Measurements from ENCODE around the gene ARAP1. TPM values are rescaled to one million over a fixed set of nuclear protein-coding genes. Genes with fewer than 3 reads are reported as not detected.

The ARAP1 gene
- polyA plus RNA-seq, 1 donor from 2014 or later: 3.5 TPM

DNA sequence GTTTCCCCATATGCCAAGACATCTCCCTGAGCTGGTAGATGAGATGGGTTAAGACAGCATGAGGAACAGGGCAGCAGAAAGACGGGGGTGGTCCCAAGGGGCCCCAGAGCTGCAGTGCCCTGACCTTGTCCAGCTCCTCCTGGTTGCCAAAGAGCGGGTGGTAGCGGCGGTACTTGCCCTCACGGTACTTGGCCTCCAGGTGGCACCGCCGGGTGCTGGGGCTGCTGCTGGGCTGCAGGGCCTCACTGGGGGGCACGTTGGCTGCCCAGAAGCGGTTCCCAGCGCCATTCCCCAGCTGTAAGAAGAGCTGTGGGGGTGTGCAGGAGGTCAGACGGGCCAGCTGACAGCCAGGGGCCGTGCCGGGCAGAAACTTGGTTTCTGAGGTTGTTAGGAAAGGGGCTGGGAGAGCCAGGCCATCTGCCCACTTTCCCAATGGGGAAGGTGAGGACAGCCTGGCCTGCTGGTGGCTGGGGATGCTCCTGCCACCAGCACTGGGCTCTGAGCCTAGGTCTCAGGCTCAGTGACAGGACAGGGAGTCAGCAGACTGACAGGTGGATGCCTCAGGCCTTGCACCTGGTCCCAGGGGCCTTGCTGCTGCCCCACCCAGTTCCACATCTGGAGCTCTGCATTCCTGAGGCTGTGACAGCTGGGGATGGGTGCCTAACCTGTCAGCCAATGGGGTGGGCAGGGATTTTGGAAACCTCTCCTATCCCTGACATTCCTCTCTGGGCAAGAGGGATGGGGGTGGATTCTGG is 48.0 kb downstream of the ARAP1 start:
- H3K27ac ChIP-seq (ENCODE audit: low read length): no peak overlapping the region
- H3K9me2 ChIP-seq (ENCODE audit: insufficient read depth, low read length): no peaks in the 10 kb centered on the region
- TF ChIP-seq, protein P1, sequence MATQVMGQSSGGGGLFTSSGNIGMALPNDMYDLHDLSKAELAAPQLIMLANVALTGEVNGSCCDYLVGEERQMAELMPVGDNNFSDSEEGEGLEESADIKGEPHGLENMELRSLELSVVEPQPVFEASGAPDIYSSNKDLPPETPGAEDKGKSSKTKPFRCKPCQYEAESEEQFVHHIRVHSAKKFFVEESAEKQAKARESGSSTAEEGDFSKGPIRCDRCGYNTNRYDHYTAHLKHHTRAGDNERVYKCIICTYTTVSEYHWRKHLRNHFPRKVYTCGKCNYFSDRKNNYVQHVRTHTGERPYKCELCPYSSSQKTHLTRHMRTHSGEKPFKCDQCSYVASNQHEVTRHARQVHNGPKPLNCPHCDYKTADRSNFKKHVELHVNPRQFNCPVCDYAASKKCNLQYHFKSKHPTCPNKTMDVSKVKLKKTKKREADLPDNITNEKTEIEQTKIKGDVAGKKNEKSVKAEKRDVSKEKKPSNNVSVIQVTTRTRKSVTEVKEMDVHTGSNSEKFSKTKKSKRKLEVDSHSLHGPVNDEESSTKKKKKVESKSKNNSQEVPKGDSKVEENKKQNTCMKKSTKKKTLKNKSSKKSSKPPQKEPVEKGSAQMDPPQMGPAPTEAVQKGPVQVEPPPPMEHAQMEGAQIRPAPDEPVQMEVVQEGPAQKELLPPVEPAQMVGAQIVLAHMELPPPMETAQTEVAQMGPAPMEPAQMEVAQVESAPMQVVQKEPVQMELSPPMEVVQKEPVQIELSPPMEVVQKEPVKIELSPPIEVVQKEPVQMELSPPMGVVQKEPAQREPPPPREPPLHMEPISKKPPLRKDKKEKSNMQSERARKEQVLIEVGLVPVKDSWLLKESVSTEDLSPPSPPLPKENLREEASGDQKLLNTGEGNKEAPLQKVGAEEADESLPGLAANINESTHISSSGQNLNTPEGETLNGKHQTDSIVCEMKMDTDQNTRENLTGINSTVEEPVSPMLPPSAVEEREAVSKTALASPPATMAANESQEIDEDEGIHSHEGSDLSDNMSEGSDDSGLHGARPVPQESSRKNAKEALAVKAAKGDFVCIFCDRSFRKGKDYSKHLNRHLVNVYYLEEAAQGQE (IDR thresholded peaks at IDR 0.05; ENCODE audit: borderline replicate concordance): no peak
- no peak for TF ChIP-seq RAD21 (conservative IDR thresholded peaks at IDR 0.05)
- no peaks in the 10 kb centered on the region for H3K27me3 ChIP-seq (ENCODE audit: insufficient read depth, low read depth, low read length)
- H3K4me2 ChIP-seq (ENCODE audit: low read length): no peak overlapping the region
- H2AFZ ChIP-seq (ENCODE audit: low read depth, low read length): no peak overlapping the region
- no peaks in the 10 kb centered on the region for H3K36me3 ChIP-seq (ENCODE audit: insufficient read depth, low read length)
- no peaks in the 10 kb centered on the region for H3K9me3 ChIP-seq (ENCODE audit: low read length)
- H3K4me3 ChIP-seq (ENCODE audit: low read length): no peak overlapping the region
- H3K79me2 ChIP-seq (replicated peaks; ENCODE audit: insufficient read depth, low read length): no peaks in the 10 kb centered on the region
- no peaks in the 10 kb centered on the region for H3F3A ChIP-seq (ENCODE audit: insufficient read depth, low read length, poor library complexity, severe bottlenecking)
- H4K20me1 ChIP-seq (ENCODE audit: insufficient read depth): no peaks in the 10 kb centered on the region
- H3K9ac ChIP-seq (ENCODE audit: low read length): no peak overlapping the region

DNA sequence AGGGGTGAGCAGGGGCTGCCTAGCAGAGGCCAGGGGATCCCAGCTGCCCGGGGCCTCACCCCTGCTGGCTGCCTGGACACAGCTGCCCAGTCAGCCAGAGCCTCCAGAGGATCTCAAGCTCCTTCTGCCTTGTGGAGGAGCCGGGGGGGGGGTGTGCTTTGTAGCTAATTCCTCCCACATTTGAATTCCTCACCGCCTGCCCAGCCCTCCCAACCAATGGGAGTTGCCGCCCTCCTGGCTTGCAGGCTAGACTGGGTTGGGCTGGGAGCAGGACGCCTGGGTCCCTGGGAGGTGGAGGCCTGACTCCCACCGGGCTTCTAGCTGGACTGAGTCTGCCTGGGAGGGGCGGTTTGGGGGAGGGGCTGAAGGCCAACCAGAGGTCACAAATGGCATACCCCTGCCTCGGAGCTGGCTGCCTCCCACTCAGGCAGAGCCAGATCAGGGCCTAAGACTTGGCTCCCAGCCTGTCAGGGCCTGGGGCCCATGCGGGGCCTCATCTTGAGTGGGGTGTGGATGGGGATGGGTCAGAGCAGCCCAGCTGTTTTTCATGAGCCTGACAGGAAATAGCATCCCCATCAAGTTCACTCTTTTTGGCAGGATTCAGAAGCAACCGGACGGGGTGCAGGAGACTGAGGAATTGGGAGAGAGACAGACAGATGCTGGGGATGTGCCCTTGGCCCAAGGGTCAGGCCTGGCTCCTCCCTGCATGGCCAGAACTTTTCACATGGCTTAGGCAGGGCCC is 48.8 kb downstream of the ARAP1 start:
- Histone ChIP-seq H2AFZ (ENCODE audit: low read depth, low read length) (no peak overlapping the region), H3K9ac (ENCODE audit: low read length) (no peak overlapping the region), H3K27me3 (ENCODE audit: insufficient read depth, low read depth, low read length) (no peaks in the 10 kb centered on the region), H3F3A (ENCODE audit: insufficient read depth, low read length, poor library complexity, severe bottlenecking) (no peaks in the 10 kb centered on the region), H3K4me3 (ENCODE audit: low read length) (no peak overlapping the region), H3K9me3 (ENCODE audit: low read length) (no peaks in the 10 kb centered on the region), H4K20me1 (ENCODE audit: insufficient read depth) (no peaks in the 10 kb centered on the region), H3K79me2 (replicated peaks; ENCODE audit: insufficient read depth, low read length) (no peaks in the 10 kb centered on the region), H3K9me2 (ENCODE audit: insufficient read depth, low read length) (no peaks in the 10 kb centered on the region), H3K36me3 (ENCODE audit: insufficient read depth, low read length) (no peaks in the 10 kb centered on the region), H3K4me2 (ENCODE audit: low read length) (no peak overlapping the region), H3K27ac (ENCODE audit: low read length) (no peak overlapping the region)
- TF ChIP-seq EP300 (conservative IDR thresholded peaks at IDR 0.05; ENCODE audit: poor library complexity, severe bottlenecking) (no peak), MXI1 (conservative IDR thresholded peaks at IDR 0.05; ENCODE audit: poor library complexity, severe bottlenecking) (no peak), SMC3 (conservative IDR thresholded peaks at IDR 0.05; ENCODE audit: poor library complexity) (no peak), POLR2AphosphoS5 (IDR thresholded peaks at IDR 0.05) (no peak), TAF1 (IDR thresholded peaks at IDR 0.05; ENCODE audit: low read depth) (no peak), EZH2 (IDR thresholded peaks at IDR 0.05; ENCODE audit: borderline replicate concordance, insufficient read depth, low read length, poor library complexity, severe bottlenecking) (no peak), RAD21 (conservative IDR thresholded peaks at IDR 0.05) (no peak)
- TF ChIP-seq, protein P1 (IDR thresholded peaks at IDR 0.05; ENCODE audit: borderline replicate concordance): no peak
- TF ChIP-seq, protein P2, sequence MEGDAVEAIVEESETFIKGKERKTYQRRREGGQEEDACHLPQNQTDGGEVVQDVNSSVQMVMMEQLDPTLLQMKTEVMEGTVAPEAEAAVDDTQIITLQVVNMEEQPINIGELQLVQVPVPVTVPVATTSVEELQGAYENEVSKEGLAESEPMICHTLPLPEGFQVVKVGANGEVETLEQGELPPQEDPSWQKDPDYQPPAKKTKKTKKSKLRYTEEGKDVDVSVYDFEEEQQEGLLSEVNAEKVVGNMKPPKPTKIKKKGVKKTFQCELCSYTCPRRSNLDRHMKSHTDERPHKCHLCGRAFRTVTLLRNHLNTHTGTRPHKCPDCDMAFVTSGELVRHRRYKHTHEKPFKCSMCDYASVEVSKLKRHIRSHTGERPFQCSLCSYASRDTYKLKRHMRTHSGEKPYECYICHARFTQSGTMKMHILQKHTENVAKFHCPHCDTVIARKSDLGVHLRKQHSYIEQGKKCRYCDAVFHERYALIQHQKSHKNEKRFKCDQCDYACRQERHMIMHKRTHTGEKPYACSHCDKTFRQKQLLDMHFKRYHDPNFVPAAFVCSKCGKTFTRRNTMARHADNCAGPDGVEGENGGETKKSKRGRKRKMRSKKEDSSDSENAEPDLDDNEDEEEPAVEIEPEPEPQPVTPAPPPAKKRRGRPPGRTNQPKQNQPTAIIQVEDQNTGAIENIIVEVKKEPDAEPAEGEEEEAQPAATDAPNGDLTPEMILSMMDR (IDR thresholded peaks at IDR 0.05; ENCODE audit: poor library complexity, severe bottlenecking): no peak

Data from neural cell (in vitro differentiated cells).